Cardiac septum (tissue), 1 donor: ENCODE data around the gene LRRC8E. TPM values are rescaled to one million over a fixed set of nuclear protein-coding genes. Genes with fewer than 3 reads are reported as not detected.
"Not testable (repeated sequence)": the region's sequence is repeated elsewhere in the genome, so short reads cannot be mapped to it uniquely, and the experiment has no call there.

ENCODE experiments used
- DNase-seq: peaks from one replicate; pipeline ENCODE4 v3.0.0-alpha.2; 2020; ENCODE audit warnings: low spot score
- intact Hi-C: fragments of 100-400 bp; cut with DNase I; formaldehyde crosslinking; loops from one replicate; pipeline ENCODE4 v1.14.0; 2022
- total RNA-seq: library from RNA; stranded (reverse); fragmentation: NEBNext Ultra II Directional; extraction: Animal tissue kit (Norgen Biotek cat#: 25700); gene quantifications from one replicate; pipeline ENCODE4 v1.2.1, GENCODE V29; 2021
- donor health status: DM: no; HTN: no; CAD: no.

LRRC8E gene
- total RNA-seq, 1 donor from 2014 or later = 0.30 TPM

DNA sequence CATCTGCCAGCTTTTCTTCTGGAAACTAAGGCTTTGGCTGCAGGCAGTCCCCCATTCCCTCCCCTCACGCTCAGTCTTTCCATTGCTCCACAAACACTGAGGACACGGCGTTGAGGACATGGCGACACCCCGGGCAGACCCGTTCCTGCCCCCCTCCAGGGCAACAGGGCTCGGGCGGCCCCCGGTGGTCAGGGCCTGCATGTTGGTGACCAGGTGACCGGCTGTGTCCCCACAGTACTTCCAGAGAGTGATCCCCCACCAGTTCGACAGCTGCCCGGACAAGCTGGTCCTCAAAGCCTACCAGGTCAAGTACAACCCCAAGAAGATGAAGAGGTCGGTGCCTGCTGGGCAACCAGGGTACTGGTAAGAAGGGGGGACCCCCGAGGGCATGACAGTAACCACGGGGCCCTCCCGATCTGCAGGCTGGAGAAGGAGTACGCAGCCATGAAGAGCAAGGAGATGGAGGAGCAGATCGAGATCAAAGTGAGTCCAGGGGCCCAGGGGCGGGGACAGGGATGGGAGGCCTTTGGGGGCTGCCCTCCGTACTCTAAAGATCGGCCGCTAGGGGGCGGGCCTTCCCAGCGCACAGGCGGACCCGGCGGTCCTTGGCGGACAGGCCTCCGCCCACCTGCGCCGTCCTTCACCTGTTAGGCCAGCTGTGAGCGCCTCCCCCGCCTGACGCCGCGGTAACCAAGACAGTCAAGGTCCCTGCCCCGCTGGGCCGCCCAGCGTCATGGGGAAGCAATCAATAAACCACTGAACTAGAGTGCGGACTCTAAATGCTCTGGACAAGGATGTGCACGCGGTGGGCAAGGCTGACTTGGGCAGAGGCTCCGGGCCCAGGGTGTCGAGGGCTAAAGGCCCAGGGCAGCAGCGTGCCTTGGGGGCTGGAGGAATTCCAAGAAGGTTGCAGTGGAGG lies 35.2 kb upstream of the LRRC8E start:
- no peak for DNase-seq
- intact Hi-C loops = loop anchor here (5.0 kb wide), 1 partner anchor 69 kb away; the partner anchor contains the start of gene SNAPC2

DNA sequence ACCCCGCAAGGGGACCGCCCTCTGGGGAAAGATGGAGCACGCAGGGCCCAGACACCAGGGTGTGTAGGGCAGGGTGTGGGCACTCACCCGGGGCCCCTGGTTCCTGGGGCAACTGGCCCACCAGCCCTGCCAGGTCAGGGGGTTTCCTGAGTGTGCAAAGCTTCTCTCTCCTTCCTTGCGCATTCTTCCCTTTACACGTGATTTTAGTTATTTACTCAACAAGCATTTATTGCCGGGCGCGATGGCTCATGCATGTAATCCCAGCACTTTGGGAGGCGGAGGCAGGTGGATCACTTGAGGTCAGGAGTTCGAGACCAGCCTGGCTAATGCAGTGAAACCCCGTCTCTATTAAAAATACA lies 34.6 kb upstream of the LRRC8E start:
- no peak for DNase-seq
- intact Hi-C loops = loop anchor here (5.0 kb wide), 1 partner anchor 69 kb away; the partner anchor contains the start of gene SNAPC2

DNA sequence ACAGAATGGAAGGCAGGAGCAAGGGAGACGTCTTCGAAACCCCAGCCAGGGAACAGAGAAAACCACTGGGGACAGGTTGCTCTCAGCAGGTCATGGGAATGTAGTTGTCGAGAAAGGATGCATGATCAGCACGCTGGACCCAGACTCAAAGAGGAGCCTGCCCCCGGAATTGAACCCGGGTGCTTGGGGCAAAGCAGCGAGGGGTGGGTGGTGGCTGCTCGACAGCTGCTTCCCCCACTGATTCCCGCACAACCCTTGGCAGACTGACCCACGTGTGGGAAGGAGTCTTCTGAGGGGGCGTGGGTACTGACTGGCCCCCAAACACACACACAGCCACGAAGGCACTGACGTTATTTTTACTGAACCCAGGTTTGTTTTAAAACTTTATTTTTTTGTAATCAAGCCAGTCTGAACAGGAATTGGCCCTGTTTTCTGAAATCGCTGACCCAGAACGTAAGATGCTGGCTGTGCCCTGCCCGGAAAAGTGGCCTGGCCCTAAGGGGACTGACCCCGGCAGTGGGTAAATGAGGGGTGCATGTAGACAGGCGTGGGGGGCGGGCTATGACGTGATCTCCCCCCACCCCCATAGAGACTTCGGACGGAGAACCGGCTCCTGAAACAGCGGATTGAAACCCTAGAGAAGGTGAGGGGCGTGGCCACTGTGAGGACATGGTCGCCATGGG lies 32.7 kb upstream of the LRRC8E start:
- intact Hi-C loops = no loop called here
- no peak for DNase-seq

DNA sequence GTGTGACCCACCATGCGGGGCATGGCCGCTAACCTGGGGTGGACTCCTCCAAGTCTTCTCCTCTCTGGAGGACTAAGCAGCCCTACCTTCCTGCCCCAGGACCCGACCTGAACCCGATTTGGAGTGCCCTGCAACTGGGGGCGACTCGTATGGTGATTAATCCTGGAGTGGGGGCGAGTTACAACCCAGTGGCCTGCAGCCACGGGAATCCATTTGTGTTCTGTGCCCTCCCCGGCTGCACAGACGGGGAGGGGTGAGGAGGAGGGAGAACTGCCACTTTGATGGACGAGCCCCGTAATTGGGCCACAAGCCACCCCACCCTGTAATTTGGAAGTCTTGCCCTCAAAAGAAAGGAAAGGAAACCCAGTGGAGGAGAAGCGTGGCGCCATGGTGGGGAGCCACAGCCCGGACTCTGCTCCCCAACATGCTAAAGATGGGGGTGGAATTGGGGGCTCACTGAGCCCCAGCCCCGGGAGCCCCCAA lies 32.2 kb upstream of the LRRC8E start:
- intact Hi-C loops = no loop called here
- no peak for DNase-seq

DNA sequence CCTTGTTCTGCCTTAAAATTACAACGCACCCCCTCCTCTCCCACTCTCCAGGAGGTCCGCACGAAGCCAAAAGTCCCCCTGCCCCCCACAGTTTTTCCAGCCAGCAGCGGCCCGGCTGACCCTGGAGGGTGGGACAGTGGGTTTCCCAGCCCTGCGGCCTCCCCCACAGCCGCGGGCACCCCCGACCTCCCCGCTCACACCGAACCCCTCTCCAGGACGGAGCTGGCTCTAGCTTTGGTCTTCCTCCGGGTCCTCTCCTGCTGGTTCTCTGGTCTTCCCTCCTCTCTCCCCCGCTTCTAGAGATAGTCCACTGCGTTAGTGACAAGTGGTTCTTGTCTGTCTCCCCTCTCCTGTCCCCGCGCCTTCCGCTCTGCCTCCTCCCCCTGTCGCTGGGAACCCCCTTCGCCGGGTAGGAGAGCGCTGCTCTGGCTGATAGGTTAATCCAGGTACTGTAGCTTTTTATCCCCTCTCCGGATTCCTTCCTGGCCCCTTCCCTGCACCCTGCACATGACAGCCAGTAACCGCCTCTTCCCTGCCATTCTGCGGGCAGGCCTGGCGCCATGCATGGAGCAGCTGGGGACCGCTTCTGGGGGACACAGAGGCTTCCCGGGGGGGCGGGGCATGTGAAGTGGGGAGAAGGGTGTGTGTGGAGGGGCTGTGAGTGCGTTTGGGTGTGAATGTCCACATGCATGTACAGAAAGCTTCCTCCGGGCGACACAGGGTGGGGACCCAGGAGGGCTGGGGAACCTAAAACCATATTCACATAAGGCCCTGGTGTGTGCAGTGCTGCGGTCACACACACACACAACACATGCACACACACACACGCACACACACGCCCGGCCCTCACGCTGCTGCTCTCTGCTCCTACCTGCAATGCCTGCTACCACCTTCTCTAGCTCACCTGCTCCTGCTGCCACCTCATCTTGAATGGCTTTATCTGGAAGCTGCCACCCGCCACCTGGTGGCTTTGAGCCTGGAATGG lies 31.3 kb upstream of the LRRC8E start:
- no peak for DNase-seq
- intact Hi-C loops = no loop called here

DNA sequence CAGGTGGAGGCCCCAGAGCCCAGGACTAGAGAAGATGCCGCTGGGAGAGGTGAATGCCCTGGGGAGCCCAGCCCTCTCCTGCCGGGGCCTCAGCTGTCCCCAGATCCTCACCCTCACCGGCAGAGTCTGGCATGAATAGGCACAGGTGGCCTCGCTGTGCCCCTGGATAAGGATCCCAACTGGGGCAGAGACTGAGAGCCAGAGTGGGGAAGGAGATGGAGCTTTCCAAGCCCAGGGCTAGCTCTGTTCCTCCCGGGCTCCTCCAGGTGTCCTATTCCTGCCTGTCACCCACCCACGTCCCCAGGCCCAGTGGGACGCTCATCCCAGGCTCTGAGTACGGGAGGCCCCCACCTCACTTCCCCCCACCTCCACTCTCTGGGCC lies 30.6 kb upstream of the LRRC8E start:
- DNase-seq = no peak
- intact Hi-C loops = no loop called here

DNA sequence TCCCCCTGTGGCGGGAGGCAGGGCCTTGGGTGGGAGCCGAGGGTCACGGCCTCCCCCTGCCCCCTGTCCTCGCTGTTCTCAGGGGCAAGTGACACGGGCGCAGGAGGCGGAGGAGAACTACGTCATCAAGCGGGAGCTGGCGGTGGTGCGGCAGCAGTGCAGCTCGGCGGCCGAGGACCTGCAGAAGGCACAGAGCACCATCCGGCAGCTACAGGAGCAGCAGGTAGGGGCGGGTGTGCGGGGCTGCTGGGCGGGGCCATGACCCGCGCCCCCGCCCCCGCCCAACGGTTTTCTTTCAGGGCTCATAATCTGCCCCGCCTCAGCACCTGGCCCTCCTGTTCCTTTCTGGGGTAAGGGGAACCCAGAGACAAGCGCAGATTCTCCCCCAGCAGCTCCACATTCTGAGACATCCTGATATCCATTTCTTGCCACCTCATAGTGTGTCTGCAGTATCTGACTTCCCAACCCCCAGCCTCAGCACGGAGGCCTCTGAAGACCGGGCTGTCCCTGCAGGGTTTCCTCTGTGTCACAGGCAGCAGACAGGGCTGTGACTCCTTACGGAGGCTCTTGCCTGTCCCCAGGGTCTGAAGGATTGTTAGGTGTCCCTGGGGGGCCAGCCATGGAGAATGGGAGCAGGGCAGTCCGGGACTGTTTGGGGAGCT lies 30.1 kb upstream of the LRRC8E start:
- intact Hi-C loops = no loop called here
- no peak for DNase-seq

DNA sequence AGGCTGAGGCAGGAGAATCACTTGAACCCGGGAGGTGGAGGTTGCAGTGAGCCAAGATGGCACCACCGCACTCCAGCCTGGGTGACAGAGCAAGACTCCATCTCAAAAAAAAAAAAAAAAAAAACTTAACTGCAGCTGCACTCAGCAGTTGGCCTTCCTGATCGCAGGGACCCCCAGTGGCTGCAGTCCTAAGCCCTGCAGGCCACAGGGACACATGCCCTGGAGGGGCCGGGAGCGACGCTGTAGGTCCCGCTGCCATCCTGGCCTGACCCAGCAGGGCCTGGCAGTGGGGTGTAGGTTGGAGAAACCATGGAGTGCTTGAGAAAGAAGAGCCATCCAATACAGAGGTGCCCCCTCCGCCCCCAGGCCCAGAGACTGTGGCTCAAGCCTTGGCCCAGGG lies 29.2 kb upstream of the LRRC8E start:
- intact Hi-C loops = not testable (repeated sequence)

DNA sequence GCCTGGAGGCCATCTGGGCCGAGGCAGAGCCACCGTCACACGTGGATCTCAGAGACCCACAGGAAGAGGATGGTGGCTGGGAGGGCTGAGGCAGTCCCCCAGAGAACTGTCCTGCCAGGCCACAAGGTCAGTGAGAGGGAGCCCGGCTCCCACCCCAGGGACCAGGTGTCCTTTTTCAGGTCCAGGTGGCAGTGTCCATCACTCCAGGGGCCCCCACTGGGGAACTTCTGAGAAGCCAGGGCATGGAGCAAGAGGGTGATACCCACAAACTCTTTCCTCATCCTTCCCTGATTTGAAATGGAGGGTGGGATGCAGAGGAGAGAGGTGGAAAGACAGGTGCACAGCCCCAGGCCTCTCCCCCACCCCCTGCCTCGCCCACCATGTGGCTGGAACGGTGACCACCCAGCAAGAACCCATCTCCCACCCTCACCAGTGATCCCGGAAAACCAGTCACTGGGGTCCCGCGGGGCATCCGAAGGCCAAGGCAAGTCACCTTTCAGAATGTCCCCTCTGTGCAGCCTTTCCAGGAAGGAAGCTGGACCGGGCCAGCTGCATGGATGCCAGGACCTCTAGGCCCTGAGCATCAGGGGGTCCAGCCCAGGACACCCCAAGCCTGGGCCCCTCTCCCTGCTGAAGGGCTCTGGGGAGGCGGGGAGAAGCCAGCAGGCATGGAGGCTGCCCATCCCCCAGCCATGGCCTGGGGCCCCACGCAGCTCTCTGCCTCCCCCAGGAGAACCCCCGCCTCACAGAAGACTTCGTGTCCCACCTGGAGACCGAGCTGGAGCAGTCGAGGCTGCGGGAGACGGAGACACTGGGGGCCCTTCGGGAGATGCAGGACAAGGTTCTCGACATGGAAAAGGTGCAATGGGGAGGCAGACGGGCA lies 28.2 kb upstream of the LRRC8E start:
- no peak for DNase-seq
- intact Hi-C loops = no loop called here

More for the DNA sequence above, 29.2 kb upstream of the LRRC8E start:
- DNase-seq = not testable (repeated sequence)

DNA sequence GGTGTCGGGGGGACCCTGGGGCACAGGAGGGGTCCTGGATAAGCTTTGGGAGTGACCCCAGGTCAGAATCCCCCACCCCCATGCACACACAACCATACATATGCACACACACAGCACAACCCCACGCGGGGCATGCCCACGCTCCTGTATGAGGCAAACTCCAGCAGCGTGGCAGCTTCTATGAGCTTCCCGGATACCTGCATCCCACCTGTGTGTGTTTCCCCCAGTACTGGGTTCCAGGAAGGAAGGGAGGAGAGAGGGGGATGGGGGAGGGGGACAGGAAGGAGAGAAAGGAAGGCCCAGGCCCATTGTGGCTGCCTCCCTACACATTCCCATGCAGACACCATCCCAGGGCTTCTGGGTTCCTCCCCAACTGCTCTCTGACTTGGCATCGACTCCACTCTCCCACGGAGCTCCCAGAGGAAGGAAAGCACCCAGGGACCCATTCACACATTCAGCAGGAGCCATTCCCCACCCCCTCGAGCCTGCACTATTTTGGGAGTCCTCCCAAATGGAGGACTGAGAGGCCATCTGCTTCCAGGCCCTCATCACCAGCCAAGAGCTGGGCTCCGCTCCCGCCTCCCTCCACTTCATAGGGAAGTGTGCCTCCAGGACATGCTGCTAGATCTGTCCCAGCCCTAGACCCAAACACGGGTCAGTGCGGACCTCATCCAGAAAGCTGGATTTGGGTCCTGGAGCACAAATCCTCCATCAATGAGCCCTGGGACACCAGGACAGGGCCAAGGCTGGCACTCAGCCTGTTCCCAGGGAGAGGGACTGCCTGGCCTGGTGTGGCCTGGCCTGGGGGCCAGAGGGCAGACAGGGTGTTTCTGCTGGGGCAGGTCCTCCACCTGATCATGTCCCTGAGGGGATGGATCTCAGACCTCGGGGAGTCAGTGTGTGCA lies 27.3 kb upstream of the LRRC8E start:
- DNase-seq = no peak
- intact Hi-C loops = no loop called here

DNA sequence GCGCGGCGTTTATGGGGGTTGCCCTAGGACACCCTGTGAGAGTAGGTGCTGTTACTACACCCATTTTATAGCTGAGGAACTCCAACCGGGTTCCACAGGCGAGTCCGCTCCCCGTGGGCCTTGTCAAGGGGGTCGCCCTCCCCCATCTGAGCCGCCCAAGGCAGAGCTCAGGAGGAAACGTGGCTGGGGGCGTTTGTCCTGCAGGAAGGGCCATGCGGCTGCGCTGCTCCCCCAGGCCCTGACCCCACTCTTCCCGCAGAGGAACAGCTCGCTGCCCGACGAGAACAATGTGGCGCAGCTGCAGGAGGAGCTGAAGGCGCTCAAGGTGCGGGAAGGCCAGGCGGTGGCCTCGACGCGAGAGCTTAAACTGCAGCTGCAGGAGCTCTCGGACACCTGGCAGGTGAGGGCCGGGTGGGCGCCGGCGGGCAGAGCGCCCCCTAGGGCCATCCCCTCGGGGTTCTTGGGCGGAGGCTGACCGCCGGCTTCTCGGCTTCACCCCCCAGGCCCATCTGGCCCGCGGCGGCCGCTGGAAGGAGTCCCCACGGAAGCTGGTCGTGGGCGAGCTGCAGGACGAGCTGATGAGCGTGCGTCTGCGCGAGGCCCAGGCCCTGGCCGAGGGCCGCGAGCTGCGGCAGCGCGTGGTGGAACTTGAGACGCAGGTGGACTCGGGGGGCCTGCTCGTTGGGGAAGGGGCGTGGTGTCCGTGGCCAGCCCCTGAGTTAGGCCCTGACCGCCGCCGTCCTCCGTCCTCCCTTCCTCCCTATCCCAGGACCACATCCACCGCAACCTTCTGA lies 26.5 kb upstream of the LRRC8E start:
- DNase-seq = no peak

DNA sequence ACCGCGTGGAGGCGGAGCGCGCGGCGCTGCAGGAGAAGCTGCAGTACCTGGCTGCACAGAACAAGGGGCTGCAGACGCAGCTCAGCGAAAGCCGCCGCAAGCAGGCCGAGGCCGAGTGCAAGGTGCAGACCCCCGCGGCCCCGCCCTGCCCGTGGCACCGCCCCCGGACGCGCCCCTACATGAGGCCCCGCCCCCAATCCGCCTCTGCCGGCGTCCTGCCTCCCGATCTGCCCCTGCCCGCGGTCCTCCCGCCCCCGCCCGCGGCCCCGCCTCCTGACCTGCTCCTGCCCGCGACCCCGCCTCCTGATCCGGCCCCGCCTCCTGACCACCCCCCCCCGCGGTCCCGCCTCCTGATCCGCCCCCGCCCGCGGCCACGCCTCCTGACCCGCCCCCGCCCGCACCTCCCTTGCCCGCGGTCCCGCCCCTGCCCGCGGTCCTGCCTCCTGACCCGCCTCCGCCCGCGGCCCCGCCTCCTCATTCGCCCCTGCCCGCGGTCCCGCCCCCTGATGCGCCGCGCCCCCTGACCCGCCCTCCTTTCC lies 25.8 kb upstream of the LRRC8E start:
- no peak for DNase-seq

More for the DNA sequence above, 26.5 kb upstream of the LRRC8E start:
- intact Hi-C loops = no loop called here

DNA sequence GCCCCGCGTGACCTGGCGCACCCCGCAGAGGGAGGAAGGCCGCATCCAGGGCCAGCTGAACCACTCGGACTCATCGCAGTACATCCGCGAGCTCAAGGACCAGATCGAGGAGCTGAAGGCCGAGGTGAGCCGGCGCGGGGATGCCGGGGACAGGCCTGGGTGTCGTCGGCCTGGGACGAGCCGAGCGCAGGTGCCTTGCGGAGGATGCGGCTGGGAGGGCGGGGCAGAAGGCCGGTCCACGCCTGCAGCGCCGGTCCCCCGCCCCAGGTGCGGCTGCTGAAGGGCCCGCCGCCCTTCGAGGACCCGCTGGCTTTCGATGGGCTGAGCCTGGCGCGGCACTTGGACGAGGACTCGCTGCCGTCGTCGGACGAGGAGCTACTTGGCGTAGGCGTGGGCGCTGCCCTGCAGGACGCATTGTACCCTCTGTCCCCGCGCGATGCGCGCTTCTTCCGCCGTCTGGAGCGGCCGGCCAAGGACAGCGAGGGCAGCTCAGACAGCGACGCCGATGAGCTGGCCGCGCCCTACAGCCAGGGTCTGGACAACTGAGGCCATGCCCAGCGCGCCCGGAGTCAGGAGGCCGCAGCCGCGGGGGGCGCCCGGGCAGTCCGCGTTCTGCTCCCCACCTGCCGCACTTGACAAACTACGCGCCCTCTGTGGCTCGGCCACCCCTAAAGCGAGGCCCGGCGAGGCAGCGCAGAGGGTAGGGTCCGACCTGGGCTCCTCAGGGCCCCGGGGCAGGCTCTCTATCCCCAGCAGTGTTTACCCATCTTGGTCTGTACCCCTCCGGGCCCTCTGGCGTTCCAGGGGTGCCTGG lies 24.9 kb upstream of the LRRC8E start:
- intact Hi-C loops = no loop called here
- no peak for DNase-seq

More for the DNA sequence above, 25.8 kb upstream of the LRRC8E start:
- intact Hi-C loops = no loop called here

DNA sequence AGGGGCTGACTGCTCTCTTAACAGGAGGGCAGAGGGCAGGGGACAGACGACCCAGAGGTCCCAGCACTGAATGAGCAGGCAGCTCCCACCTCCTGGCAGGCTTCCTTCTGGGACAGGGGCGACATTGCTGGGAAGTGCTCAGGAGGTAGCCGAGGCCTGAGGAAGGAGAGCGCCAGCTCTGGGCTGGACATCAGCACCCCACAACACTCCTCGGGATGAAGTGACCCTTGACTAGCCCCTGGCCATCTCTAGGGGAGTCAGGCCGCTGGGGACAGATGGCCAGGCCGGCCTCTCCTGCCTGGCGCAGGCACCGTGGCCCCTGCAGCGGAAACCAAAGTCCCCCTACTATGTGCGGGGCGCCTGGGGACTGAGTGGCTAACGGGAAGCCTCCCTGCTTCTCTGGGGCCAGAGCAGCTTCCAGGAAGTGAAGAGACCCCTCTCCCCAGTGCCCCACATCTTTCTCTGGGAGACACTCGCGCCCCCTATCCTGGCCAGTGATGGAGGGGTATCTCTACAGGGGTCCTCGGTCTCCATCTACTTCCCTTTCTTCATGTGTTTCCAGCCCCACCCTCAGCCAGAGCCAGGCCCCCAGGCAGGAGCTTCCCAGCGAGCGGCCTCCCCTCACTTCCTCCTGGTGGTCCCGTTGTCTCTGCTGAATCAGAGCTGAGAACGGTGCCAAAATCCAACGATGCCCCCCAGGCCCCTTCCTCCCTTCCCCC lies 24.2 kb upstream of the LRRC8E start:
- intact Hi-C loops = no loop called here
- no peak for DNase-seq

DNA sequence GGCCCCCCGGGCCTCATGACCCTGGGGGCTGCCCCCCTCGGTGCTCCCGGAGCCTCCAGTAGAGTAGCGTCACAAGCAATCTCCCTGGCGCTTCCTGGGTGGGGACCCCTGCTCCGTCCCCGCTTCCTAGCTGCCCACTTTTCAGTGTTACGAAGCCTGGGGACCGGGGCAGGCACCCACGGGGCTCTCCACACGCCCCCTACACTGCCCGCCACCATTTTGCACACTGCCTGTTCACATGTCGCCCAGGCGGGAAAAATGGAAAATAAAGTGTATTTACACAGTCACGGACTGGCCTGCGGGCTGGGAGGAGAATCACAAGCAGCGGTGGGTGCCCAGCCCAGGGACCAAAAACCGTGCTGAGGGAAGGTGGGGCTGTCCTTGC lies 23.6 kb upstream of the LRRC8E start:
- DNase-seq = no peak
- intact Hi-C loops = no loop called here
